OCI-LY7 (cell line): ENCODE measurements around the gene CHST11. TPM values are rescaled to one million over a fixed set of nuclear protein-coding genes. Genes with fewer than 3 reads are reported as not detected.

Source experiments
- BruUV-seq: library from RNA; stranded (reverse); fragments of 400-500 nt; replicated peaks from 2 replicates; lab custom pipeline; 2021; lab: Mats Ljungman, UMichigan
- CTCF ChIA-PET: fragments of 300-600 bp; sonication (Branson Sonifier 250); formaldehyde crosslinking; loops from one replicate; lab custom pipeline; 2022; ENCODE audit warnings: antibody characterized with exemption; ENCODE audit not compliant: unreplicated experiment; lab: Charles Lee
- POLR2A ChIA-PET: fragments of 300-600 bp; sonication (Branson Sonifier 250); formaldehyde crosslinking; loops from one replicate; lab custom pipeline; 2022; ENCODE audit warnings: antibody characterized with exemption; lab: Charles Lee
- DNase-seq: peaks from one replicate; pipeline ENCODE4 v3.0.0-alpha.2; 2015; ENCODE audit warnings: low spot score
- H2AFZ ChIP-seq: fragments of 200-600 bp; sonication (generic), shearing (Covaris generic); 2 replicates; pipeline ENCODE4 v1.6.1; 2014; ENCODE audit warnings: mild to moderate bottlenecking, antibody characterized with exemption, low read length, moderate library complexity
- H3K27ac ChIP-seq: fragments of 200-600 bp; sonication (generic); 2 replicates; pipeline ENCODE4 v1.5.1; 2014; ENCODE audit warnings: mixed run types, low read depth, mild to moderate bottlenecking, moderate library complexity, low read length, inconsistent platforms; ENCODE audit not compliant: poor library complexity, severe bottlenecking
- H3K36me3 ChIP-seq: fragments of 200-600 bp; sonication (generic); 2 replicates; pipeline ENCODE4 v1.6.1; 2014; ENCODE audit warnings: mild to moderate bottlenecking, antibody characterized with exemption, low read length, moderate library complexity, mixed read lengths; ENCODE audit not compliant: insufficient read depth
- H3K4me1 ChIP-seq: fragments of 200-600 bp; sonication (generic); 2 replicates; pipeline ENCODE4 v1.5.1; 2014; ENCODE audit warnings: mild to moderate bottlenecking, low read length; ENCODE audit not compliant: insufficient read depth, poor library complexity, severe bottlenecking
- H3K4me2 ChIP-seq: fragments of 200-600 bp; sonication (generic); 2 replicates; pipeline ENCODE4 v1.6.1; 2014; ENCODE audit warnings: mild to moderate bottlenecking, low read length
- H3K4me3 ChIP-seq: fragments of 200-600 bp; sonication (generic); 2 replicates; pipeline ENCODE4 v1.5.1; 2014; ENCODE audit warnings: mild to moderate bottlenecking, low read depth, low read length; ENCODE audit not compliant: poor library complexity, severe bottlenecking
- H3K79me2 ChIP-seq: fragments of 200-600 bp; sonication (generic); 2 replicates; pipeline ENCODE4 v1.6.1; 2016; ENCODE audit warnings: low read depth, mild to moderate bottlenecking, low read length, moderate library complexity, mixed read lengths; ENCODE audit not compliant: insufficient read depth
- H3K9me2 ChIP-seq: fragments of 200-600 bp; sonication (generic); 2 replicates; pipeline ENCODE4 v1.6.1; 2016; ENCODE audit warnings: mild to moderate bottlenecking, low read length, mixed read lengths; ENCODE audit not compliant: insufficient read depth
- H3K9me3 ChIP-seq: fragments of 200-600 bp; sonication (generic); 2 replicates; pipeline ENCODE4 v1.6.1; 2014; ENCODE audit warnings: mild to moderate bottlenecking, mixed run types, low read length, mixed read lengths
- H4K20me1 ChIP-seq: fragments of 200-600 bp; sonication (generic); 2 replicates; pipeline ENCODE4 v1.6.1; 2014; ENCODE audit warnings: mild to moderate bottlenecking, antibody characterized with exemption, low read length, moderate library complexity, mixed read lengths; ENCODE audit not compliant: insufficient read depth
- CTCF ChIP-seq: fragments of 200-600 bp; sonication (generic); conservative IDR thresholded peaks from 2 replicates; pipeline ENCODE4 v1.5.1; 2014; ENCODE audit warnings: mild to moderate bottlenecking, antibody characterized with exemption, low read length, moderate library complexity, mixed read lengths
- EZH2phosphoT487 ChIP-seq: fragments of 200-600 bp; sonication (generic); IDR thresholded peaks from 2 replicates; pipeline ENCODE4 v1.6.1; 2018; ENCODE audit warnings: low read depth, borderline replicate concordance, mild to moderate bottlenecking, mixed run types, antibody characterized with exemption, low read length, moderate library complexity, mixed read lengths
- intact Hi-C: fragments of 100-400 bp; cut with micrococcal nuclease; formaldehyde crosslinking; loops from one replicate; pipeline ENCODE4 v1.10.0; 2022; ENCODE audit not compliant: unreplicated experiment
- total RNA-seq, 2 experiments: library from RNA; depleted of rRNA in 1 of 2; stranded (reverse); fragments of >200 nt in 1 of 2; shearing (Covaris generic) in 1 of 2; gene quantifications; 2 replicates each; pipeline ENCODE4 v1.2.3, GENCODE V29; 2014 to 2022

The CHST11 gene
- total RNA-seq, 2 experiments from 2014 or later, result 15.2 to 41.6 TPM

GRCh38 chr12:104470521-104470920 lies 13.8 kb downstream of the CHST11 start:
- Histone ChIP-seq H3K9me2 (no peaks in the 10 kb centered on the region), H3K36me3 (peaks cover 16% of the 10 kb centered on the region), H3K4me1 (peaks cover 88% of the 10 kb centered on the region), H3K4me2 (no peak overlapping the region), H4K20me1 (no peaks in the 10 kb centered on the region), H3K79me2 (peaks cover 96% of the 10 kb centered on the region), H3K9me3 (peaks cover 9% of the 10 kb centered on the region; the same call in 1 of the 2 replicates), H3K27ac (peak overlapping the region; percentile 67), H3K4me3 (no peak overlapping the region), H2AFZ (no peak overlapping the region)
- no peak for DNase-seq
- TF ChIP-seq EZH2phosphoT487, result no peak
- TF ChIP-seq CTCF, result no peak
- ChIA-PET POLR2A (no interaction called here), CTCF (no interaction called here)
- no TSS peak for BruUV-seq
- intact Hi-C loops, result loop anchor here (1.0 to 10.0 kb wide), 2 partner anchors 42 to 864 kb away; partner anchors contain the start of gene C12orf75

GRCh38 chr12:104471336-104471735 lies 14.6 kb downstream of the CHST11 start:
- Histone ChIP-seq H3K36me3 (peaks cover 16% of the 10 kb centered on the region), H3K9me2 (no peaks in the 10 kb centered on the region), H4K20me1 (no peaks in the 10 kb centered on the region), H2AFZ (no peak overlapping the region), H3K79me2 (peaks cover 94% of the 10 kb centered on the region), H3K4me1 (peaks cover 90% of the 10 kb centered on the region), H3K27ac (no peak overlapping the region), H3K9me3 (peaks cover 9% of the 10 kb centered on the region; the same call in 1 of the 2 replicates), H3K4me2 (peak overlapping the region; percentile 10; the same call in 1 of the 2 replicates), H3K4me3 (no peak overlapping the region)
- intact Hi-C loops, result loop anchor here (10.0 kb wide), 1 partner anchor 863 kb away; the partner anchor contains the start of gene C12orf75
- POLR2A ChIA-PET, result interaction anchor here (1.1 to 3.6 kb wide), 2 partner anchors 11 to 21 kb away, joined by 4 to 26 read pairs; no protein-coding TSS in a partner anchor
- no peak for DNase-seq
- BruUV-seq, result no TSS peak
- CTCF ChIA-PET, result no interaction called here
- TF ChIP-seq CTCF (no peak), EZH2phosphoT487 (no peak)

DNA sequence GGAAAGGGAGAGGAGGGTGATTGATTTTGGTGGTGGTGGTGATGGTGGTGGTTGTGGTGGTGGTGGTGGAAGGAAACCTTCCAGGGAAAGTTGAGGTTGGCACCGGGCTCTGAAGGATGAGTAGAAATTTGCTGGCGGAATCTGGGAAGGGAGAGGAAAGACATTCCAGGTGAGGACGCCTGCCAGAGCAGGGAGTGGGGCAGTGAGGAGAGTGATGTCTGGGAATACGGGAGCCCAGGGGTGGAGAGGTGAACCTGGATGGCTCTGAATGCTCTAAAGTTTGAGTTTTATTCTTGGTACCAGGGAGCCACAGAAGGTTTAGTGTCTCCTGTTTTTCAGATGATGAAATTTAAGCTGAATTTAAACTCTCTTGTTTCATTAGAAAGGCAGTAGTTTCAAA lies 16.0 kb downstream of the CHST11 start:
- H3K9me3 ChIP-seq, result peaks cover 9% of the 10 kb centered on the region; the same call in 1 of the 2 replicates
- H4K20me1 ChIP-seq, result no peaks in the 10 kb centered on the region
- peaks cover 92% of the 10 kb centered on the region for H3K4me1 ChIP-seq
- DNase-seq, result no peak
- peak overlapping the region; percentile 58 for H3K4me3 ChIP-seq
- H3K9me2 ChIP-seq, result no peaks in the 10 kb centered on the region
- intact Hi-C loops, result loop anchor here (10.0 kb wide), 1 partner anchor 862 kb away; the partner anchor contains the start of gene C12orf75
- H3K79me2 ChIP-seq, result peaks cover 94% of the 10 kb centered on the region
- H3K27ac ChIP-seq, result peak overlapping the region; percentile 89
- H2AFZ ChIP-seq, result no peak overlapping the region; the same call in 1 of the 2 replicates
- H3K36me3 ChIP-seq, result peaks cover 16% of the 10 kb centered on the region
- H3K4me2 ChIP-seq, result peak overlapping the region; percentile 92
- no TSS peak for BruUV-seq
- ChIA-PET CTCF (interaction anchor here (1.0 to 1.4 kb wide), 2 partner anchors 12 to 27 kb away, joined by 3 to 4 read pairs; no protein-coding TSS in a partner anchor), POLR2A (interaction anchor here (0.6 to 3.6 kb wide), 19 partner anchors 8 to 402 kb away, joined by 3 to 26 read pairs (median 4); no protein-coding TSS in a partner anchor)
- TF ChIP-seq CTCF, result no peak
- no peak for TF ChIP-seq EZH2phosphoT487
